ENCODE measurements around the gene SGK2.
"Not testable (repeated sequence)": the region's sequence is repeated elsewhere in the genome, so short reads cannot be mapped to it uniquely, and the experiment has no call there.

SGK2 gene

DNA sequence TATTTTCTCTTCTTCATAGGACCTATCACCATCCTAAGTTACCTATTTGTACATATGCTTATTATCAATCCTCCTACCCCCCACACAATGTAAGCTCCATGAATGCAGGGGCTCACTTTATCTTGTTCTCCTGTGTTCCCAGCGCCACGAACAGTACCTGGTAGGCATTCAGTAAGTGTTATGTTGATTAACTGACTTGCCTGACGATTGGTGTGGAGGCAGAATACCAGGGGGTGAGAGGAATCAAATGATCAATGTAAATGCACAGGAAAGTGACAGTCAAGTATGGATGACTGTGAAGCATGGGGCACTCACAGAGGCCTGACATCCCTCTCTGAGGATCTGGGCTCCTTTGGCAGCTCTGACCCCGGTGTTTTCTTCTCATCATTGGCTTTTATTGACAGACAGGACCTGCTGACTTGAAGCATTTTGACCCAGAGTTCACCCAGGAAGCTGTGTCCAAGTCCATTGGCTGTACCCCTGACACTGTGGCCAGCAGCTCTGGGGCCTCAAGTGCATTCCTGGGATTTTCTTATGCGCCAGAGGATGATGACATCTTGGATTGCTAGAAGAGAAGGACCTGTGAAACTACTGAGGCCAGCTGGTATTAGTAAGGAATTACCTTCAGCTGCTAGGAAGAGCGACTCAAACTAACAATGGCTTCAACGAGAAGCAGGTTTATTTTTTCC is 25.8 kb downstream of the SGK2 start:
- TF ChIP-seq, protein P1, sequence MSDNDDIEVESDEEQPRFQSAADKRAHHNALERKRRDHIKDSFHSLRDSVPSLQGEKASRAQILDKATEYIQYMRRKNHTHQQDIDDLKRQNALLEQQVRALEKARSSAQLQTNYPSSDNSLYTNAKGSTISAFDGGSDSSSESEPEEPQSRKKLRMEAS (IDR thresholded peaks at IDR 0.05; ENCODE audit: low read depth, low read length), result no peak
- no peak for TF ChIP-seq MYC (IDR thresholded peaks at IDR 0.05; ENCODE audit: low read depth, low read length)
- TF ChIP-seq POLR2A (IDR thresholded peaks at IDR 0.05; ENCODE audit: extremely low read depth, insufficient read length), result no peak
- TF ChIP-seq, protein P2, sequence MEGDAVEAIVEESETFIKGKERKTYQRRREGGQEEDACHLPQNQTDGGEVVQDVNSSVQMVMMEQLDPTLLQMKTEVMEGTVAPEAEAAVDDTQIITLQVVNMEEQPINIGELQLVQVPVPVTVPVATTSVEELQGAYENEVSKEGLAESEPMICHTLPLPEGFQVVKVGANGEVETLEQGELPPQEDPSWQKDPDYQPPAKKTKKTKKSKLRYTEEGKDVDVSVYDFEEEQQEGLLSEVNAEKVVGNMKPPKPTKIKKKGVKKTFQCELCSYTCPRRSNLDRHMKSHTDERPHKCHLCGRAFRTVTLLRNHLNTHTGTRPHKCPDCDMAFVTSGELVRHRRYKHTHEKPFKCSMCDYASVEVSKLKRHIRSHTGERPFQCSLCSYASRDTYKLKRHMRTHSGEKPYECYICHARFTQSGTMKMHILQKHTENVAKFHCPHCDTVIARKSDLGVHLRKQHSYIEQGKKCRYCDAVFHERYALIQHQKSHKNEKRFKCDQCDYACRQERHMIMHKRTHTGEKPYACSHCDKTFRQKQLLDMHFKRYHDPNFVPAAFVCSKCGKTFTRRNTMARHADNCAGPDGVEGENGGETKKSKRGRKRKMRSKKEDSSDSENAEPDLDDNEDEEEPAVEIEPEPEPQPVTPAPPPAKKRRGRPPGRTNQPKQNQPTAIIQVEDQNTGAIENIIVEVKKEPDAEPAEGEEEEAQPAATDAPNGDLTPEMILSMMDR (IDR thresholded peaks at IDR 0.05; ENCODE audit: low read depth, low read length), result no peak
- DNase-seq (ENCODE audit: low read depth), result no peak
- no peak overlapping the region for H3K4me3 ChIP-seq (ENCODE audit: low read depth, low read length)

DNA sequence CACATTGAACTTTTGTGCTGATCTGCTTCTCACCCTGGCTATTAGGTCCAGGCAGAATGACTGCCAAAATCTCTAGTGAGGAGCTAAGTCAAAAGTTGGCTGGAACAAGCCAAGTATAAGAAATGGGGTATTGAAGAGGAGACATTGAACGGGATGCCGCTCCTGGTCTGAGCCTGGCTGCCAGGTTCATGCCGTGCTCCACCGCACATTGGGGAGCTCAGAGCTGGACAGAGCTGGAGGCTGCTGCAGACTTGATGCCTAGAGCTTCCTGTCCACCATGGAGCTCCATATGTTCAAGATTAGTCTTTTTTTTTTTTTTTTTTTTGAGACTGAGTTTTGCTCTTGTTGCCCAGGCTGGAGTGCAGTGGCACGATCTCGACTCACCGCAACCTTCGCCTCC is 27.8 kb downstream of the SGK2 start:
- no peak for DNase-seq (ENCODE audit: low read depth)
- TF ChIP-seq, protein P2 (IDR thresholded peaks at IDR 0.05; ENCODE audit: low read depth, low read length), result no peak
- TF ChIP-seq, protein P1 (IDR thresholded peaks at IDR 0.05; ENCODE audit: low read depth, low read length), result no peak
- no peak for TF ChIP-seq POLR2A (IDR thresholded peaks at IDR 0.05; ENCODE audit: extremely low read depth, insufficient read length)
- no peak for TF ChIP-seq MYC (IDR thresholded peaks at IDR 0.05; ENCODE audit: low read depth, low read length)
- no peak overlapping the region for H3K4me3 ChIP-seq (ENCODE audit: low read depth, low read length)

DNA sequence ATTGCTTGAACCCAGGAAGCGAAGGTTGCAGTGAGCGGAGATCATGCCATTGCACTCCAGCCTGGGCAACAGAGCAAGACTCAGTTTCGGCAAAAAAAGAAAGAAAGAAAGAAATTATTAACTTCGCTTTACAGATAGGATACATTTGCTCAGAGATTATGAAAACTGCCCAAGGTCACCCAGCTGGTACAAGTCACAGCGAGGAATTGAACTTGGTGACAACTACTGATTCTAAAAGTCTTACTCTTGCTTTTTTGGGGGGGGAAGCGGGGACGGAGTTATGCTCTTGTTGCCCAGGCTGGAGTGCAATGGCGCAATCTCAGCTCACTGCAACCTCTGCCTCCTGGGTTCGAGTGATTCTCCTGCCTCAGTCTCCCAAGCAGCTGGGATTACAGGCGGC is 29.7 kb downstream of the SGK2 start:
- not testable (repeated sequence) for DNase-seq (ENCODE audit: low read depth); H3K4me3 ChIP-seq (ENCODE audit: low read depth, low read length)

DNA sequence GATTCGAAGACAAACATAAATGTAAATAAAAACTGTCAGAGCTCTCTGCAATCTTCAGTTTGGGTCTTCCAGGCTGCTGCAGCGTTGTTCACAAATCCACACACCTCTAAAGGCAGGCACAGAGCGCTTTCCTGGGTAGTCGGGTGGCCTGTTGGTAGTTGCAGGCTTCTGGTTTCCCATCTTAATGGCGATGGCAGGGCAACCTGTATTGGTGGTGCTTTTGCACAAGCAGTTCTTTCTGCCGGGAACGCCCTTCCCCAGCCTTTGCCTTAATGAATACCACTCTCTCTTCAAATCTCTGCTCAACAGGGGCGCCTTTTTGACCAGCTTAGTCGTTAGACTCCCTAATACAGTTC is 31.2 kb downstream of the SGK2 start:
- DNase-seq (ENCODE audit: low read depth), result no peak
- no peak for TF ChIP-seq POLR2A (IDR thresholded peaks at IDR 0.05; ENCODE audit: extremely low read depth, insufficient read length)
- TF ChIP-seq, protein P1 (IDR thresholded peaks at IDR 0.05; ENCODE audit: low read depth, low read length), result no peak
- TF ChIP-seq, protein P2 (IDR thresholded peaks at IDR 0.05; ENCODE audit: low read depth, low read length), result no peak
- TF ChIP-seq MYC (IDR thresholded peaks at IDR 0.05; ENCODE audit: low read depth, low read length), result no peak
- H3K4me3 ChIP-seq (ENCODE audit: low read depth, low read length), result peak overlapping the region; percentile 95

DNA sequence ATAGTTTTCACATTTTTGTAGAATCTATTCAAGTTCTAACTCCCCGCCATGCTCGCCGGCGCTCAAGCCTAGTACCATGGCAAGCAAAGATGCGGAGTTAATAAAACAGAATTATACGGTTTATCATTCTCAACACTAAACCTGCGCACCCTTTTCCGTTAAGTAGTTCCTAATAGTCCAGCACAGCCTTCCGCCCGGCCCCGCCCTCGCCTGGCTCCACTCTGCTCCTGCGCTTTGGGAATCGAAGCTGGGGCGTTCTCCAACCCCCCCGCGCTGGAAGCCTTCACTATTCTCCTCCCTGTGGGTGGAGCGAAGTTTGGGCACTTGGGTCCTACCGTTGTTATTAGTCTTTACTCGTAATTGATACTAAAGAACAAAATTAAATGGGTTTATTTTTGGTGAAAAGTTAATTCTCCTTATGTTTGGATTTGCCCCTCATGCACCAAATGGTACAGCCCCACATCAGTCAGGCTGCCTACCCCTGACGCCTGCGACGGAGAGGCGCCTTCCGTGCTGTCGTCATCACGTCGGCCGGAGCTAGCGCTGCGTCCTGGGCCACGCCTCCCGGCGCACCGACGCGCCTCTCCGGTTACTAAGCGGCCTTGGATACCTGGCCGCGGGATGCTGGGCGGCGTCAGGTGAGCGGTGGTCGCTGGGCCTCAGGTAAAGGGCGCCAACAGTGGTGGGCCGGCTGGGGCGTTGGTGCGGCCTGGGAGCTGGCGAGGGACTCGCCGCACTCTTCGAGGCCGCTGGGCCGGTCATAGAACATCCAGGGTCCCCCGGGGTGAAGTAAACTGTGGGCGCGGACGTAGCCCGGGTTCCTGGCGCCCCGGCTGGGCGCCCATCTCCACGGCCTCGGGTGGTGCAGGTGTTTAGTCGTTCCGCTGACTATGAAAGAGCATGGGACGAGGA is 31.8 kb downstream of the SGK2 start, which contains the start of gene IFT52:
IFT52 (plus strand) TSS at position 546 of the 912 bp plus-strand sequence. CDS start 3,762 bp downstream, outside the sequence.
- peak; percentile 95 for DNase-seq (ENCODE audit: low read depth)
- TF ChIP-seq, protein P2 (IDR thresholded peaks at IDR 0.05; ENCODE audit: low read depth, low read length), result no peak
- TF ChIP-seq, protein P1 (IDR thresholded peaks at IDR 0.05; ENCODE audit: low read depth, low read length), result peak; percentile 37
- TF ChIP-seq POLR2A (IDR thresholded peaks at IDR 0.05; ENCODE audit: extremely low read depth, insufficient read length) (peak; percentile 49), MYC (IDR thresholded peaks at IDR 0.05; ENCODE audit: low read depth, low read length) (no peak; the same call in 1 of the 2 replicates)
- peak within 1 kb of the TSS; percentile 95 for H3K4me3 ChIP-seq (ENCODE audit: low read depth, low read length)

DNA sequence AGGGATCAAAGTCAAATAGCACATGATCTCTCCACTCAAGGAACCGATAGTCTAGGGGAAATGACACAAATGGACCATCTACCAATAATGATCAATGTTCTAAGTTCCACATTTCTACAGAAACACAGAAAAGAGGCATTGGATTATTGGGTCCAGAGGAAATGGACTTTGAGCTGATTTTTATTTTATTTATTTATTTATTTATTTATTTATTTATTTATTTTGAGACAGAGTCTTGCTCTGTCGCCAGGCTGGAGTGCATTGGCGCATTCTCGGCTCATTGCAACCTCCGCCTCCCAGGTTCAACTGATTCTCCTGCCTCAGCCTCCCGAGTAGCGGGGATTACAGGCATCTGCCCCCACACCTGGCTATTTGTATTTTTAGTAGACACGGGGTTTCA is 43.1 kb downstream of the SGK2 start:
- DNase-seq (ENCODE audit: low read depth); H3K4me3 ChIP-seq (ENCODE audit: low read depth, low read length): not testable (repeated sequence)
